Loucy (cell line): ENCODE measurements around the gene SBK2.

Experiments used
- H2AFZ ChIP-seq: fragments of 200-600 bp; sonication (generic); 2 replicates; pipeline ENCODE4 v1.6.0; 2016; ENCODE audit warnings: antibody characterized with exemption, mild to moderate bottlenecking, low read length, moderate library complexity
- H3F3A ChIP-seq: fragments of 200-600 bp; 2 replicates; pipeline ENCODE4 v1.6.0; 2016; ENCODE audit warnings: antibody characterized with exemption, low read depth, mild to moderate bottlenecking
- H3K27me3 ChIP-seq: fragments of 200-600 bp; sonication (generic); 2 replicates; pipeline ENCODE4 v1.6.1; 2014; ENCODE audit warnings: low read length, mild to moderate bottlenecking; ENCODE audit not compliant: insufficient read depth, poor library complexity, severe bottlenecking
- H3K36me3 ChIP-seq: fragments of 200-600 bp; sonication (generic); 2 replicates; pipeline ENCODE4 v1.6.1; 2016; ENCODE audit warnings: low read length; ENCODE audit not compliant: insufficient read depth
- H3K4me1 ChIP-seq: fragments of 200-600 bp; sonication (generic); 2 replicates; pipeline ENCODE4 v1.5.1; 2014; ENCODE audit warnings: low read length, mild to moderate bottlenecking; ENCODE audit not compliant: insufficient read depth, poor library complexity, severe bottlenecking
- H3K4me2 ChIP-seq: fragments of 200-600 bp; sonication (generic); 2 replicates; pipeline ENCODE4 v1.6.0; 2014; ENCODE audit warnings: antibody characterized with exemption, low read length, low read depth, mild to moderate bottlenecking; ENCODE audit not compliant: poor library complexity, severe bottlenecking
- H3K4me3 ChIP-seq: fragments of 200-600 bp; sonication (generic); 2 replicates; pipeline ENCODE4 v1.5.1; 2014; ENCODE audit warnings: low read length, mild to moderate bottlenecking, mixed read lengths; ENCODE audit not compliant: poor library complexity, severe bottlenecking
- H3K79me2 ChIP-seq: fragments of 200-600 bp; sonication (generic); 2 replicates; pipeline ENCODE4 v1.6.1; 2014; ENCODE audit warnings: low read length; ENCODE audit not compliant: insufficient read depth
- H3K9ac ChIP-seq: fragments of 200-600 bp; sonication (generic); 2 replicates; pipeline ENCODE4 v1.6.0; 2014; ENCODE audit warnings: mild to moderate bottlenecking, low read depth, low read length, moderate library complexity; ENCODE audit not compliant: poor library complexity, severe bottlenecking
- H3K9me2 ChIP-seq: fragments of 200-600 bp; sonication (generic); replicated peaks from 2 replicates; pipeline ENCODE4 v1.6.1; 2016; ENCODE audit warnings: low read depth, low read length, mixed read lengths
- H3K9me3 ChIP-seq: fragments of 200-600 bp; sonication (generic); 2 replicates; pipeline ENCODE4 v1.6.1; 2014; ENCODE audit warnings: mild to moderate bottlenecking, antibody characterized with exemption, low read length, low read depth; ENCODE audit not compliant: insufficient read depth
- H4K20me1 ChIP-seq: fragments of 200-600 bp; sonication (generic); 2 replicates; pipeline ENCODE4 v1.6.0; 2014; ENCODE audit warnings: antibody characterized with exemption, low read length, mild to moderate bottlenecking; ENCODE audit not compliant: insufficient read depth, poor library complexity, severe bottlenecking
- CTCF ChIP-seq: fragments of 200-600 bp; sonication (generic); conservative IDR thresholded peaks from 2 replicates; pipeline ENCODE4 v1.5.1; 2014; ENCODE audit warnings: mild to moderate bottlenecking, antibody characterized with exemption, low read length
- EZH2phosphoT487 ChIP-seq: fragments of 200-600 bp; IDR thresholded peaks from 2 replicates; pipeline ENCODE4 v1.6.1; 2018; ENCODE audit warnings: antibody characterized with exemption, mild to moderate bottlenecking, moderate library complexity, borderline replicate concordance

Gene SBK2

DNA sequence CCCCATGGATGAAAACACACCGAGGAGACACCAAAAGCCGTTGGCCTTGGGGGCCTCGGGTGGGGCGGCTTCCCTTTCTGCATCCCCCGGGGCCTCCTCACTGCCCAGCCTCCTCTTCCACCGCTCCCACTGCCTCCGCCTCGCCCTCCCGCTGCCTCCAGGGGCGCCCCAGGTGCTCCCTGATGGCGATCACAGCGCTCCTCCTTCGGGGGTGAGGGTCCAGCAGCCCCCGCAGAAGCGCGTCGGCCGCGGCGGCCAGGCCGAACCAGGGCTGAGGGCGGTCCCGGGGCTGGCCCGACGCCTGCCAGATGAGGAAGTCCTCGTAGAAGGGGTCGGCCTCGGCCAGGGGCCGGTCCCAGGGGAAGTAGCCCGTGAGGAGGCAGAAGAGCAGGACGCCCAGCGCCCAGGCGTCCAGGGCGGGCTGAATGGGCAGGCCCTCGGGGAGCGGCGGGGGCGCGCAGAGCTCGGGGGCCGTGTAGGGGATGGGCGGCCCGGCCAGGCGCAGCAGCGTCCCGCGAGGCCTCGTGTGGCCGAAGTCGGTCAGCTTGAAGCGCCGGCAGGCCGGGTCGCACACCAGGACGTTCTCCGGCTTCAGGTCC, 7.2 kb downstream of the SBK2 start:
- H3F3A ChIP-seq = no peaks in the 10 kb centered on the region
- H3K4me1 ChIP-seq = no peaks in the 10 kb centered on the region
- TF ChIP-seq EZH2phosphoT487 (no peak), CTCF (no peak)
- H3K4me2 ChIP-seq = no peak overlapping the region
- no peaks in the 10 kb centered on the region for H4K20me1 ChIP-seq
- H3K27me3 ChIP-seq = no peaks in the 10 kb centered on the region
- H2AFZ ChIP-seq = no peak overlapping the region
- H3K9me3 ChIP-seq = no peaks in the 10 kb centered on the region
- no peak overlapping the region for H3K4me3 ChIP-seq
- H3K36me3 ChIP-seq = no peaks in the 10 kb centered on the region
- no peaks in the 10 kb centered on the region for H3K9me2 ChIP-seq
- H3K9ac ChIP-seq = no peak overlapping the region
- H3K79me2 ChIP-seq = no peaks in the 10 kb centered on the region

DNA sequence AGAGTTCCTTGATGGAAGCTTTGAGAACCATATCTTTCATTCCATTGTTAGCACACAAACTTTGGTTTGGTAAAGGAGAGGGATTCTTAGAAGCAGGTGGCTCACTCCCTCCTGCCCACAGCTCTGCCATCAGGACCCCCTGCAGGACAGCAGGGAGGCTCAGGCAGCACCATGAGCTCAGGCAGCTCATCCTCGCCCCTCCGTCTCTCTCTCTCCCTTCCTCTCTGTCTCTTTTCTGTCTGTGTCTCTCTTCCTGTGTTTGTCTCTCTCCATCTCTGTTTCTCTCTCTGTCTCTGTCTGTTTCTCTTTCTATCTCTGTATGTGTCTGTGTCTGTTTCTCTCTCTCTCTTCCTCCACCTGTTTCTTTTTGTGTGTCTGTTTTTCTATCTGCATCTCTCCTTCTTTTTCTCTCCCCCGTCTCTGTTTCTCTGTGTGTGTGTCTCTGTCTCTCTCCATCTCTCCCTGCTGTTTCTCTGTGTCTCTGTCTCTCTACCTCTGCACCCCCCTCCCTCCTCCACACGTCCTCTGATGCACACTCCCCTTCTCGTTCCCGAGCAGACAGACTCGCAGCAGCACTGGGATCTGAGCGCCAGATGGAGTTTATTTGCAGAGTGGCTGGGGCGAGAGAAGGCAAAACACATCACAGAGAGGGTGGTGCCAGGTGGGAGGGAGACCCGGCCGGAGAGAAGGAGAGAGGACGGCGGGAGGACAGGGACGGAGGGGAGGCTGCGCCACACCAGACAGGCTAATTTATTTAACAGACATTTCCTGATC, 8.7 kb downstream of the SBK2 start:
- Histone ChIP-seq H3K36me3 (no peaks in the 10 kb centered on the region), H2AFZ (no peak overlapping the region), H3K9me2 (no peaks in the 10 kb centered on the region), H3K4me2 (no peak overlapping the region), H3K79me2 (no peaks in the 10 kb centered on the region), H3K9me3 (no peaks in the 10 kb centered on the region), H3F3A (no peaks in the 10 kb centered on the region), H3K4me3 (no peak overlapping the region), H4K20me1 (no peaks in the 10 kb centered on the region), H3K9ac (no peak overlapping the region), H3K27me3 (no peaks in the 10 kb centered on the region), H3K4me1 (no peaks in the 10 kb centered on the region)
- TF ChIP-seq EZH2phosphoT487 (no peak), CTCF (no peak)

GRCh38 chr19:55527197-55528029, 9.5 kb downstream of the SBK2 start:
- H3K9me3 ChIP-seq = no peaks in the 10 kb centered on the region
- H3K27me3 ChIP-seq = no peaks in the 10 kb centered on the region
- no peak overlapping the region for H3K9ac ChIP-seq
- no peak overlapping the region for H3K4me3 ChIP-seq
- no peaks in the 10 kb centered on the region for H3K4me1 ChIP-seq
- no peaks in the 10 kb centered on the region for H3K9me2 ChIP-seq
- H3F3A ChIP-seq = no peaks in the 10 kb centered on the region
- no peak overlapping the region for H2AFZ ChIP-seq
- no peak overlapping the region for H3K4me2 ChIP-seq
- H4K20me1 ChIP-seq = no peaks in the 10 kb centered on the region
- H3K79me2 ChIP-seq = no peaks in the 10 kb centered on the region
- TF ChIP-seq CTCF = no peak
- no peak for TF ChIP-seq EZH2phosphoT487
- H3K36me3 ChIP-seq = no peaks in the 10 kb centered on the region
